ENCODE data around the gene EPS8. TPM values are rescaled to one million over a fixed set of nuclear protein-coding genes. Genes with fewer than 3 reads are reported as not detected.

The EPS8 gene
- polyA plus RNA-seq, 1 experiment = 69.9 TPM

DNA sequence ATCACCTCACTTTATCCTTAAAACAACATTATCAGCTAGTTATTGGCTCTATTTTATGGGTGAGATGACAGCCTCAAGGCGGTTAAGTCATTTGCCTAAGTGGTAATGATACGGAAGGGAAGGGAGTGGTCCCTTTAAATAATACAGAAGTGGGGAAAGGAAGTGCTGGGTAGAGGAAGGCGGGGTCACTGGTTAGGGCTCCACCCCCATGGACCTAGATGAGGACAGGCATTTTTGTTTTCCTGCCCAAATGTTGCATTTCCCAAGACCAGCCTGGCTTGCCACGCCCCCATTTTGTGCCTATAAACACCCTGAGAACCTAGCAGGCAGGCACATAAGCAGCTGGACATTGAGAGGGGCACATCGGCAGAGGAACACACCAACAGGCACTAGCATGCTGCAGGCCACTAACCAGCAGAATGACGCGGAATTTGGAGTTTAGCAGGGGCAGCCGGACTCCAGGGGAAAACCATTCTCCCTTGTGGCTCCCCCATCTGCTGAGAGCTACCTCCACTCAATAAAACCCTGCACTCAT lies 100.9 kb downstream of the EPS8 start:
- Histone ChIP-seq H3K27me3 (ENCODE audit: control insufficient read depth, insufficient read depth, low read length) (no peaks in the 10 kb centered on the region), H3K4me3 (ENCODE audit: low read depth, low read length) (no peak overlapping the region), H3K27ac (ENCODE audit: low read depth, low read length) (no peak overlapping the region), H3K9me3 (ENCODE audit: control insufficient read depth, insufficient read depth, low read length) (no peaks in the 10 kb centered on the region)
- no peak for TF ChIP-seq CTCF (IDR thresholded peaks at IDR 0.05; ENCODE audit: low read depth, low read length)
- no peak for DNase-seq (ENCODE audit: low read depth, low spot score)
- POLR2A ChIA-PET = no interaction called here
- CTCF ChIA-PET = interaction anchor here (1.0 to 2.1 kb wide), 2 partner anchors 98 to 104 kb away, joined by 4 to 6 read pairs; no protein-coding TSS in a partner anchor

DNA sequence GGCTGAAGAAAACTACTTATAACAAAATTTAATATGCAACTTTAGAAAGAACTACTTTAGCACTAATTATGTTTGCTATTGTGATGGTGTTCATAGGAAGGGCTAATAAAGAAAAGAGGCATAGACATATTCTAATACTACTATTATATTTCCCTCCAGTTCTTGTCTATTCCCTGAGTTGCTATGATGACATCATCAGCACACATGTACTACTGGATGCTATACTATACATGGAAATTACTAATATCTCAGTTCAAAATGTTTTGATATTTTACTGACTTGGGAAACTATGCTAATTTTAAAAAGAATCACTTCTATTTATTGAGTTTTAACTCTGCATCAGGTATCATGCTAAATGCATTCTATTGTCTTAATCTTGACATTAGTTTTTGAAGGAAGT lies 101.6 kb downstream of the EPS8 start:
- no peak overlapping the region for H3K27ac ChIP-seq (ENCODE audit: low read depth, low read length)
- no peak overlapping the region for H3K4me3 ChIP-seq (ENCODE audit: low read depth, low read length)
- ChIA-PET CTCF (interaction anchor here (1.0 kb wide), 1 partner anchor 97 kb away, joined by 4 read pairs; no protein-coding TSS in a partner anchor), POLR2A (no interaction called here)
- TF ChIP-seq CTCF (IDR thresholded peaks at IDR 0.05; ENCODE audit: low read depth, low read length) = no peak
- no peaks in the 10 kb centered on the region for H3K9me3 ChIP-seq (ENCODE audit: control insufficient read depth, insufficient read depth, low read length)
- DNase-seq (ENCODE audit: low read depth, low spot score) = no peak
- H3K27me3 ChIP-seq (ENCODE audit: control insufficient read depth, insufficient read depth, low read length) = no peaks in the 10 kb centered on the region

GRCh38 chr12:15684896-15685658 lies 104.1 kb downstream of the EPS8 start:
- Histone ChIP-seq H3K27ac (ENCODE audit: low read depth, low read length) (no peak overlapping the region), H3K27me3 (ENCODE audit: control insufficient read depth, insufficient read depth, low read length) (no peaks in the 10 kb centered on the region), H3K9me3 (ENCODE audit: control insufficient read depth, insufficient read depth, low read length) (no peaks in the 10 kb centered on the region), H3K4me3 (ENCODE audit: low read depth, low read length) (no peak overlapping the region)
- DNase-seq (ENCODE audit: low read depth, low spot score) = no peak
- ChIA-PET POLR2A (no interaction called here), CTCF (interaction anchor here (1.8 kb wide), 1 partner anchor 24 kb away, joined by 7 read pairs; no protein-coding TSS in a partner anchor)
- TF ChIP-seq CTCF (IDR thresholded peaks at IDR 0.05; ENCODE audit: low read depth, low read length) = no peak

DNA sequence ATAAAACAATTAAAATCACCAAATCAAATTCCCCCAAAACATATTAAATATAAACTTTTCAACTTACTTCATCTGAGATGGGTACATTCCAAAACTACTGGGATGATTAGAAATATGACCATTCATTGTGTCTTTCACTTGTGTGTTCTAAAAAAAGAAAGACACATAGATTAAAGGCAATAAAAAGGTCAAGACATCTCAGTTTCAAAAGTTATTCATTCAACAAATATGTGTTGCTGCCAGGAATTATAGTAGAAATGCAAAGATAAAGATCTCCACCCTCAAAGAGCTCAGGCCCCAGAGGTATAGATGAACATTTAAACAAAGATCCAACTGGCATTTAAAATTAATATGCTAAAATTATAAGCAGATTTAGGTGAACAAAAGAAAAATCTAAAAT lies 106.4 kb downstream of the EPS8 start:
- H3K27ac ChIP-seq (ENCODE audit: low read depth, low read length) = no peak overlapping the region
- no peaks in the 10 kb centered on the region for H3K27me3 ChIP-seq (ENCODE audit: control insufficient read depth, insufficient read depth, low read length)
- ChIA-PET POLR2A (interaction anchor here (0.6 kb wide), 1 partner anchor 20 kb away, joined by 3 read pairs; no protein-coding TSS in a partner anchor), CTCF (no interaction called here)
- H3K4me3 ChIP-seq (ENCODE audit: low read depth, low read length) = no peak overlapping the region
- no peak for TF ChIP-seq CTCF (IDR thresholded peaks at IDR 0.05; ENCODE audit: low read depth, low read length)
- no peak for DNase-seq (ENCODE audit: low read depth, low spot score)
- H3K9me3 ChIP-seq (ENCODE audit: control insufficient read depth, insufficient read depth, low read length) = no peaks in the 10 kb centered on the region

- Histone ChIP-seq H3K27ac (ENCODE audit: low read depth, low read length) (no peak overlapping the region), H3K4me3 (ENCODE audit: low read depth, low read length) (no peak overlapping the region), H3K9me3 (ENCODE audit: control insufficient read depth, insufficient read depth, low read length) (no peaks in the 10 kb centered on the region), H3K27me3 (ENCODE audit: control insufficient read depth, insufficient read depth, low read length) (no peaks in the 10 kb centered on the region)
- CTCF ChIA-PET = no interaction called here
- POLR2A ChIA-PET = no interaction called here
- TF ChIP-seq CTCF (IDR thresholded peaks at IDR 0.05; ENCODE audit: low read depth, low read length) = no peak
- no peak for DNase-seq (ENCODE audit: low read depth, low spot score)
Observed at GRCh38 chr12:15679151-15679550, 110.0 kb downstream of the EPS8 start.
